Tibial nerve (tissue), 4 donors: Measurements from ENCODE around the gene TACSTD2. TPM values are rescaled to one million over a fixed set of nuclear protein-coding genes. Genes with fewer than 3 reads are reported as not detected.
A peak's percentile ranks its signal among the peaks of the same experiment; 100 is the strongest.
"Not testable (repeated sequence)": the region's sequence is repeated elsewhere in the genome, so short reads cannot be mapped to it uniquely, and the experiment has no call there.

Experiments used
- DNase-seq, 2 donors: peaks; one replicate each; pipeline ENCODE4 v3.0.0-alpha.2; 2019; ENCODE audit warnings: low spot score in 2 of 2
- H3K27ac ChIP-seq, 4 donors: fragments of 200-600 bp; sonication (generic) in 3 of 4; one replicate each; pipeline ENCODE4 v1.5.1; 2017 to 2019; ENCODE audit warnings: mild to moderate bottlenecking in 1 of 4
- H3K27me3 ChIP-seq, 2 donors: fragments of 200-600 bp; sonication (generic) in 1 of 2; one replicate each; pipeline versions ENCODE4 v1.5.1 to v1.6.0; 2017 to 2019
- H3K36me3 ChIP-seq, 3 donors: fragments of 200-600 bp; sonication (generic); one replicate each; pipeline ENCODE4 v1.5.1; 2018 to 2019
- H3K4me1 ChIP-seq, 4 donors: fragments of 200-600 bp; sonication (generic) in 3 of 4; one replicate each; pipeline ENCODE4 v1.5.1; 2017 to 2019
- H3K4me3 ChIP-seq, 4 donors: fragments of 200-600 bp; sonication (generic) in 3 of 4; one replicate each; pipeline ENCODE4 v1.5.1; 2017 to 2019; ENCODE audit warnings: mild to moderate bottlenecking in 1 of 4, moderate library complexity in 1 of 4
- H3K9me3 ChIP-seq, 4 donors: fragments of 200-600 bp; sonication (generic) in 3 of 4; one replicate each; pipeline ENCODE4 v1.5.1; 2017 to 2019
- EP300 ChIP-seq, 2 donors: sonication (generic); formaldehyde crosslinking; IDR thresholded peaks; one replicate each; pipeline ENCODE4 v1.6.1; 2017; ENCODE audit warnings: antibody characterized with exemption in 2 of 2, mild to moderate bottlenecking in 1 of 2
- POLR2A ChIP-seq, 2 donors: fragments of 450-650 bp; IDR thresholded peaks; one replicate each; pipeline ENCODE4 v1.6.1; 2017; ENCODE audit warnings: antibody characterized with exemption in 2 of 2, mild to moderate bottlenecking in 2 of 2, moderate library complexity in 2 of 2
- WGBS, 2 donors: methylation state at CpG; one replicate each; pipeline ENCODE4 v1.1.5; 2018; 5-methylcytosine and 5-hydroxymethylcytosine counted together
- total RNA-seq, 4 donors: library from RNA; depleted of rRNA; stranded (reverse); fragments of >200 nt; gene quantifications; one replicate each; pipeline ENCODE4 v1.1.0, GENCODE V29; 2016
- TF ChIP-seq, protein P1 (sequence below), 5 experiments: fragments of 200-600 bp in 3 of 5; fragments of 450-650 bp in 2 of 5; sonication (generic) in 3 of 5; IDR thresholded peaks; one replicate each; pipeline ENCODE4 v1.5.1; 2016 to 2019; ENCODE audit warnings: antibody characterized with exemption in 5 of 5, mild to moderate bottlenecking in 3 of 5, moderate library complexity in 2 of 5

TACSTD2 gene
- total RNA-seq, 4 donors from 2014 or later = 5.3 to 11.6 (median 7.9) TPM

GRCh38 chr1:58568911-58569310 is 8.1 kb downstream of the TACSTD2 start:
- WGBS, 2 donors = 68 to 70% methylated on average over 5 of the region's 5 CpGs
- Histone ChIP-seq H3K4me3 (no peak overlapping the region), H3K9me3 (no peaks in the 10 kb centered on the region)

GRCh38 chr1:58568271-58568860 is 8.7 kb downstream of the TACSTD2 start:
- no peak for DNase-seq
- Histone ChIP-seq H3K4me1 (no peaks in the 10 kb centered on the region), H3K36me3 (no peaks in the 10 kb centered on the region), H3K27me3 (peaks cover 0 to 10% of the 10 kb centered on the region in 2 donors), H3K27ac (no peak overlapping the region), H3K9me3 (no peaks in the 10 kb centered on the region), H3K4me3 (no peak overlapping the region)
- WGBS, 2 donors = 56 to 65% methylated on average over 4 of the region's 4 CpGs
- TF ChIP-seq, protein P1, sequence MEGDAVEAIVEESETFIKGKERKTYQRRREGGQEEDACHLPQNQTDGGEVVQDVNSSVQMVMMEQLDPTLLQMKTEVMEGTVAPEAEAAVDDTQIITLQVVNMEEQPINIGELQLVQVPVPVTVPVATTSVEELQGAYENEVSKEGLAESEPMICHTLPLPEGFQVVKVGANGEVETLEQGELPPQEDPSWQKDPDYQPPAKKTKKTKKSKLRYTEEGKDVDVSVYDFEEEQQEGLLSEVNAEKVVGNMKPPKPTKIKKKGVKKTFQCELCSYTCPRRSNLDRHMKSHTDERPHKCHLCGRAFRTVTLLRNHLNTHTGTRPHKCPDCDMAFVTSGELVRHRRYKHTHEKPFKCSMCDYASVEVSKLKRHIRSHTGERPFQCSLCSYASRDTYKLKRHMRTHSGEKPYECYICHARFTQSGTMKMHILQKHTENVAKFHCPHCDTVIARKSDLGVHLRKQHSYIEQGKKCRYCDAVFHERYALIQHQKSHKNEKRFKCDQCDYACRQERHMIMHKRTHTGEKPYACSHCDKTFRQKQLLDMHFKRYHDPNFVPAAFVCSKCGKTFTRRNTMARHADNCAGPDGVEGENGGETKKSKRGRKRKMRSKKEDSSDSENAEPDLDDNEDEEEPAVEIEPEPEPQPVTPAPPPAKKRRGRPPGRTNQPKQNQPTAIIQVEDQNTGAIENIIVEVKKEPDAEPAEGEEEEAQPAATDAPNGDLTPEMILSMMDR (IDR thresholded peaks at IDR 0.05) = no peak
- TF ChIP-seq POLR2A (IDR thresholded peaks at IDR 0.05) = no peak
- TF ChIP-seq EP300 (IDR thresholded peaks at IDR 0.05) = no peak

More at GRCh38 chr1:58568911-58569310, 8.1 kb downstream of the TACSTD2 start:
- H3K36me3 ChIP-seq = no peaks in the 10 kb centered on the region
- no peak for TF ChIP-seq EP300 (IDR thresholded peaks at IDR 0.05)
- no peak for TF ChIP-seq POLR2A (IDR thresholded peaks at IDR 0.05)
- TF ChIP-seq, protein P1 (IDR thresholded peaks at IDR 0.05) = no peak
- H3K27me3 ChIP-seq = peaks cover 0 to 16% of the 10 kb centered on the region in 2 donors
- DNase-seq = no peak
- no peak overlapping the region for H3K27ac ChIP-seq
- H3K4me1 ChIP-seq = no peaks in the 10 kb centered on the region

GRCh38 chr1:58566339-58566738 is 10.7 kb downstream of the TACSTD2 start:
- TF ChIP-seq POLR2A (IDR thresholded peaks at IDR 0.05) (no peak), EP300 (IDR thresholded peaks at IDR 0.05) (no peak)
- TF ChIP-seq, protein P1 (IDR thresholded peaks at IDR 0.05) = no peak
- Histone ChIP-seq H3K4me3 (no peak overlapping the region), H3K36me3 (no peaks in the 10 kb centered on the region), H3K27me3 (no peaks in the 10 kb centered on the region), H3K9me3 (no peaks in the 10 kb centered on the region), H3K27ac (no peak overlapping the region), H3K4me1 (no peaks in the 10 kb centered on the region)
- WGBS, 2 donors = 83 to 89% methylated on average over 3 of the region's 3 CpGs
- DNase-seq = no peak

DNA sequence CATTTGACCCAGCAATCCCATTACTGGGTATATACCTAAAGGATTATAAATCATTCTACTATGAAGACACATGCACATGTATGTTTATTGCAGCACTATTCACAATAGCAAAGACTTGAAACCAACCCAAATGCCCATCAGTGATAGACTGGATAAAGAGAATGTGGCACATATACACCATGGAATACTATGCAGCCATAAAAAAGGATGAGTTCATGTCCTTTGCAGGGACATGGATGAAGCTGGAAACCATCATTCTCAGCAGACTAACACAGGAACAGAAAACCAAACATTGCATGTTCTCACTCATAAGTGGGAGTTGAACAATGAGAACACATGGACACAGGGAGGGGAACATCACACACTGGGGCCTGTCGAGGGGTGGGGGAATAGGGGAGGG is 13.3 kb downstream of the TACSTD2 start:
- DNase-seq, H3K4me3 ChIP-seq, H3K4me1 ChIP-seq, H3K27me3 ChIP-seq, H3K27ac ChIP-seq, H3K9me3 ChIP-seq, H3K36me3 ChIP-seq: not testable (repeated sequence)
- WGBS, 2 donors = 89 to 95% methylated on average over 1 of the region's 1 CpG

GRCh38 chr1:58561633-58562032 is 15.4 kb downstream of the TACSTD2 start:
- peak in 1 of 2 donors; percentile 25 for TF ChIP-seq EP300 (IDR thresholded peaks at IDR 0.05)
- TF ChIP-seq POLR2A (IDR thresholded peaks at IDR 0.05) = no peak
- WGBS, 2 donors = 77 to 78% methylated on average over 6 of the region's 6 CpGs
- Histone ChIP-seq H3K4me1 (no peaks in the 10 kb centered on the region), H3K27ac (no peak overlapping the region), H3K27me3 (no peaks in the 10 kb centered on the region), H3K36me3 (no peaks in the 10 kb centered on the region), H3K9me3 (peaks cover 0 to 7% (median 2%) of the 10 kb centered on the region in 4 donors), H3K4me3 (no peak overlapping the region)
- DNase-seq = no peak

- Histone ChIP-seq H3K36me3 (no peaks in the 10 kb centered on the region), H3K4me3 (no peak overlapping the region), H3K9me3 (peaks cover 0 to 7% (median 2%) of the 10 kb centered on the region in 4 donors), H3K27ac (no peak overlapping the region), H3K4me1 (no peaks in the 10 kb centered on the region), H3K27me3 (no peaks in the 10 kb centered on the region)
- no peak for DNase-seq
- TF ChIP-seq EP300 (IDR thresholded peaks at IDR 0.05) = no peak
- TF ChIP-seq POLR2A (IDR thresholded peaks at IDR 0.05) = no peak
- TF ChIP-seq, protein P1 (IDR thresholded peaks at IDR 0.05) = no peak
- WGBS, 2 donors = 98 to 100% methylated on average over 1 of the region's 1 CpG
Measured at GRCh38 chr1:58555393-58555792, 21.7 kb downstream of the TACSTD2 start.
